Jurkat, Clone E6-1 (cell line): Measurements from ENCODE around the gene MCM3AP.

Experiments
- DNase-seq: peaks from one replicate; pipeline ENCODE4 v3.0.0-alpha.2; 2011; ENCODE audit warnings: low read depth, low spot score
- H3K4me3 ChIP-seq: 2 replicates; pipeline ENCODE4 v1.5.1; 2011; ENCODE audit warnings: mild to moderate bottlenecking, low read length, control low read depth, moderate library complexity

The MCM3AP gene

GRCh38 chr21:46195595-46196195 lies 89.7 kb downstream of the MCM3AP start:
- no peak for DNase-seq

DNA sequence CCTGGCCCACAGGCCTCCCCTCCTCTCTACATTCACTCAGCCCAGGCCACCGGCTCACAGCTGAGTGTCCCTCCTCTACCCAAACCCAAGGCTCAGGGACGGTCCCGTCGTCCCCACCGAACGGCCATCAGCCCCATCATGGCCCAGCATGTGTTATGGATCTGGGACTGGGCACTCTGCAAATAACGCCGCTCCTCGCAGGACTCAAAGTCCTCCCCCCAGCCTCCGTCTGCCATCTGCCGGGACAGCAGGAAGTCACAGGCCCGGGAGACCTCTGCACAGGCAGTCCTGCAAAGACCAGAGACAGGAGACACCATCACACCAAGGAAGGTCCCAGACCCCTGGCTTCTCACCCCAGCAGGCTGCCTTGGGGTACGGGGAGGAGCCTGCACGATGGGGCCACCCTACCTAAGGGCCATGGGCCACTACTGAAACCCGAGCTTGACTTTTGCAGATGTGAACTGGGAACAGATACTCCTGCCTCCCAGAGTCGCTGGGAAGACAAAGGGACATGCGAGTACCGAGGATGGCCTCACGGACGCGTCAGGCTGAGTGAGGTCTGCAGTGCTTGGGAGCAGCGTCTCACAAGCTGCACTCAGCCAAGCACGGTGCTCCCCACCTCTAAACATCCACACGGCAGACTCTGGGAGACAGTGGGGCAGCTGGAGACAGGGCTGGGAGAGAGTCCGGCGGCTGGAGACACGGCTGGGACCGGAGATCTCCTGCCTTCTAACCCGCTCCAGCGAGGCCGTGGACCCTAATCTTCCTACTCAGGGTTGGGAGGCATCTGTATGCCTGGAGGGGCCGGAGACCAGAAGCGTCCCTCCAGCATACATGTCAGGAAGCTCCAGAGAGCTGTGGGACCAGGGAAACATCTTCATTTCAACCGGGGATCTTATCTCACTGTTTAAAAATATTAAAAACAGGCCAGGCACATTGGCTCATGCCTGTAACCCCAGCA lies 90.8 kb downstream of the MCM3AP start:
- H3K4me3 ChIP-seq: no peak overlapping the region
- DNase-seq: no peak

More at GRCh38 chr21:46195595-46196195, 89.7 kb downstream of the MCM3AP start:
- no peak overlapping the region for H3K4me3 ChIP-seq

DNA sequence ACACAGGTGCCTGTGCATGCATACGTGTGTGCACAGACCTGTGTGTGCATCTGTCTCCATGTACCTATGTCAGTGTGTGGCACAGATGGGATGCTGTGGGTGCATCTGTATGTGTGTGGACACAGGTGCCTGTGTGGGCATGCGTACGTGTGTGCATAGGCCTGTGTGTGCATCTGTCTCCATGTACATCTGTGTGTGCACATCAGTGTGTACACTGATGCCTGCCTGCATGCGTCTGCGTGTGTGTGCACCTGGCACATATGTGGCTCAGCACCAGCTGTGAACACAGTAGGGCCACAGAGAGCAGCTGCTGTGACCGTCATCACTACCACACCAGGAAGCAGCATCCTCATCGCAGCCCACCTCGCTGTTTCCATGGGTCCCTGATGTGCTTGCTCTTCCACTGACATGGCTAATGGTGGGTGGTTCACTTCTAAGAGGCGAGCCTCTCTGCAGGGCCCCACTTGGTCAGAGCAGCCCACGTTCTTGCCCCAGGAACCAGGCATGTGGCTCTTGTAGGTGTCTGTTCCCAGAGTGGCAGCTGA lies 91.5 kb downstream of the MCM3AP start:
- no peak for DNase-seq
- H3K4me3 ChIP-seq: no peak overlapping the region

- no peak overlapping the region for H3K4me3 ChIP-seq
- no peak for DNase-seq
Measured at GRCh38 chr21:46191686-46192575, 93.5 kb downstream of the MCM3AP start.

DNA sequence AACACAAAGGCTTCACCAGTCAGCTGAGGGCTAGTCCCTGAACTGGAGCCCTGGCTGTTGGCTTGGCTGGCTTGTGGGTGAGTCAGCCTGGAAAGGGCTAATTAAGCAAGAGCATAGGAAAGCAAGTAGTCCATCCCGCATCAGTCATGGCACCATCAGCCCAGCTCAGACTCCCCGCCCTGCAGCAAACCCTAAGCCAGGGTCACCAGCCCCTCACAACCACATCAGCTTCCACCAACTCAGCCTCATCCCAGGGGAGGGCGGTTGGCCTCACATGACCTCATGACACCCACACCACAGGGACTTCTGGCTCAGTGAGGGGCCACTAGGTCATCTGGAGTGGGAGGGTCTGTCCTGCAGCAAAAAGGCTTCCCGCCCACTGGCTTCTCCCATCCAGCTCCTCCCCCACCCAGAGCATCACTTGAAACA lies 94.1 kb downstream of the MCM3AP start:
- no peak for DNase-seq
- H3K4me3 ChIP-seq: no peak overlapping the region

DNA sequence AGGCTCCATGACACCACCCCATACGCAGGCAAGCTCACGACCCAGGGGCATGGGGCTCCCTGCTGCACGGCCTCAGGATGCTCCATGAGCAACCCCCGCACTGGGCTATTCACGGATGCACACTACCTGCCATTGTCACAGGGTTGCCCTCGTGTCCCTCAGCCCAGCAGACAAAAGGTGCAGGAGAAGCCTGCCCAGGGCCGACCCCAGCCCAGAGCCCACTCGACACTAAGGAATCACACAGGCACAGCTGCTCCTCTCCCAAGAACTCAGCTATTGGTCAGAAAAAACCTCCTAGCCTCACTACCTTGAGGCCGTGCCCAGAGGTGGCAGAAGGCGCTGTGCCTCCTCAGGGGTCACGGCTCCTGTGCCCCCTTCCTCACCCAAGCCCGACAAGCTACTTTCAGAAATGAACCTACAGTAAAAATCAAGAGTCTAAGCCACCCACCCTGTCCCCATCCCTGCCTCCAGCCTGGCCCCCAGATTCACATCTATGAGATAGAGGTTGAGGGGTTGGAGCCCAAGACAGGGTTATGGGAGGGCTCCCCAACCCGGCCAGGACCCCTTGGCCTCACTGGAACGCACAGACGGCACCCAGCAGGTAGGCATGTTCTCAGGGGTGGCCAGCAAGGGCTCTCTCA lies 94.8 kb downstream of the MCM3AP start:
- DNase-seq: no peak
- H3K4me3 ChIP-seq: no peak overlapping the region

- H3K4me3 ChIP-seq: no peak overlapping the region
- no peak for DNase-seq
Measured at GRCh38 chr21:46189959-46190490, 95.4 kb downstream of the MCM3AP start.

DNA sequence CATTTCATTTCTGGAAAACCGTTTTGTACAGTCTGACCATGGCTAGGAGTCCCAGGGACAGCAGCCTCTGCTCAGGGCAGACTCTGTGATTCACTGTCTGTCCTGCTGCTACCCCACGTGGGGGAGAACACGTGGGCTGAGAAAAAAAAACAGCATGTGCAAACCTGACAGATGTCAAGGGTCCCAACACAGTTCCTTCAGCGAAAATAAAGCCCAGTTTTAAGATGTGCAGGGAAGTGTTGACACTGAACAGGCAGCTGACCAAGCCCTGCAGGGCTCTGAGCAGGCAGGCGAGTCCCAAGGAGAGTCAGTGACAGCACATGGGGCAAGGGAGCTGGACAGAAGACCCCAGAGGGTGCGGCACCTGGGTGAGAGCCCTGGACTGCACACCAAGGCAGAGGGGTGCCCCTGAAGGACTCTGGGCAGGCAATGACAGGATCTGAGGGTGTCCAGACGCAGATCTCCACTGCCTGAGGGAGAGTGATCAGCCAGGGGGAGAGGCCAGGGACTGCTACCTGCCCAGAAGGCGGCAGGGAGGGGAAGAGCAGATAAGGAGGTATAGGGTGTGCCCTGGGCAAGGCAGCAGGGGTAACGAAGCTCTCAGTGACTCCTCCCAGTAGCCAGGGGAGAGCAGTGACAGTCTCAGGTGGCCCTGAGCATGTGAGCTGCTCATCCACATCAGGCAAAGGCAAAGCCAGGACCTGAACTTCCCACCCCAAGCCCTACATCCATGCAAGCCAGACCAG lies 96.0 kb downstream of the MCM3AP start:
- no peak for DNase-seq
- no peak overlapping the region for H3K4me3 ChIP-seq

- H3K4me3 ChIP-seq: no peak overlapping the region
- DNase-seq: no peak
Measured at GRCh38 chr21:46188226-46189212, 96.9 kb downstream of the MCM3AP start.

DNA sequence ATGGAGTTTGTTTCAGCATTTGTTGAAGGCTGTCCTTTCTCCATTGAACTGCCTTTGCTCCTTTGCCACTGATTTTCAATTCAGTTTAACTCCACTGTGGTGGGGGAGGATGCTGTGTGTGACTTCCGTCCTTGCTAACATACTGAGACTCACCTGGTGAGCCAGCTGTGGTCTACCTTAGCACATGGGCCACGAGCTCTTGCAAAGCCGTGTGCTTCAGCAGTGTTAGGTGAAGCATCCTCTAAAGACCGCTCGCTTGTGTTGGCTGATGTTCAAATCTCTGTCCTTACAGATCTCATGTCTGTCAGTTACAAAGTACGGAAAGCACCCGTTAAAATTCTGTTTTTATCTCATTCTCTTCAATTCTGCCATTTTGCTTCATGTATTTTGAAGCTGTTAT lies 97.6 kb downstream of the MCM3AP start:
- DNase-seq: no peak
- no peak overlapping the region for H3K4me3 ChIP-seq

DNA sequence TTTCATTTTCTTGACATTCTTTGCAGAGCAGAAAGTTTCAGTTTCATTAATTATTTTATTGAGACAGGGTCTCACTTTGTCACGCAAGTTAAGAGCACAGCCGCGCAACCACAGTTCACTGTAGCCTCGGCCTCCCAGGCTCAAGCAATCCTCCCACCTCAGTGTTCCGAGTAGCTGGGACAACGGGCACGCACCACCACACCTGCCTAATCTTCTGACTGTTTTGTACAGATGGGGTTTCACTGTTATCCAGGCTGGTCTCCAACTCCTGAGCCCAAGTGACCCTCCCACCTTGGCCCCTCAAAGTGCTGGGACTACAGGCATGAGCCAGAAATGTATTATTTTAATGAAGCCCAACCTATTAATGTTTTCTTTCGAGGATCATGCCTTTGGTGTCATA lies 98.2 kb downstream of the MCM3AP start:
- DNase-seq: no peak
- H3K4me3 ChIP-seq: no peak overlapping the region

GRCh38 chr21:46185716-46186115 lies 99.7 kb downstream of the MCM3AP start:
- no peak overlapping the region for H3K4me3 ChIP-seq
- DNase-seq: no peak
